LNCAP (cell line): ENCODE measurements around the gene WARS2.

Experiments
- TF ChIP-seq, protein P1 (sequence below): fragments of 450-650 bp; IDR thresholded peaks from 2 replicates; pipeline ENCODE4 v1.5.1; 2017; ENCODE audit warnings: mild to moderate bottlenecking

The WARS2 gene

DNA sequence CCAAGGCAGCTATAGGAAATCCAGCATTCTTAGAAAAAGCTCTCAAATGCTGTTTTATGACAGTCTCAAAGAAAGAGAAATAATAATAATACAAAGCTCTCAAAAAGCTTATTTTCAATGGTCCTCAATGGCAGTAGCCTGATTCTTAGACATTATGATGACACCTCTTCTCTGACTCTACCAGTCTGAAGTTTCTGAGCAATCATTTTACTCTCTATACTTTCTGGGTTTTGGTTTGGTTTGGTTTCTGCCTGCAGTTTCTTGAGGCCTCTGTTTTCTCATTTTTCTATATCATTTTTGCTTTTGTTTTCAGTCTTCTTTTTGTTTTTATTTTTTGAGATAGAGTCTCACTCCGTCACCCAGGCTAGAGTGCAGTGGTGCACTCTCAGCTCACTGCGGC is 102.1 kb downstream of the WARS2 start:
- TF ChIP-seq, protein P1, sequence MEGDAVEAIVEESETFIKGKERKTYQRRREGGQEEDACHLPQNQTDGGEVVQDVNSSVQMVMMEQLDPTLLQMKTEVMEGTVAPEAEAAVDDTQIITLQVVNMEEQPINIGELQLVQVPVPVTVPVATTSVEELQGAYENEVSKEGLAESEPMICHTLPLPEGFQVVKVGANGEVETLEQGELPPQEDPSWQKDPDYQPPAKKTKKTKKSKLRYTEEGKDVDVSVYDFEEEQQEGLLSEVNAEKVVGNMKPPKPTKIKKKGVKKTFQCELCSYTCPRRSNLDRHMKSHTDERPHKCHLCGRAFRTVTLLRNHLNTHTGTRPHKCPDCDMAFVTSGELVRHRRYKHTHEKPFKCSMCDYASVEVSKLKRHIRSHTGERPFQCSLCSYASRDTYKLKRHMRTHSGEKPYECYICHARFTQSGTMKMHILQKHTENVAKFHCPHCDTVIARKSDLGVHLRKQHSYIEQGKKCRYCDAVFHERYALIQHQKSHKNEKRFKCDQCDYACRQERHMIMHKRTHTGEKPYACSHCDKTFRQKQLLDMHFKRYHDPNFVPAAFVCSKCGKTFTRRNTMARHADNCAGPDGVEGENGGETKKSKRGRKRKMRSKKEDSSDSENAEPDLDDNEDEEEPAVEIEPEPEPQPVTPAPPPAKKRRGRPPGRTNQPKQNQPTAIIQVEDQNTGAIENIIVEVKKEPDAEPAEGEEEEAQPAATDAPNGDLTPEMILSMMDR: no peak

DNA sequence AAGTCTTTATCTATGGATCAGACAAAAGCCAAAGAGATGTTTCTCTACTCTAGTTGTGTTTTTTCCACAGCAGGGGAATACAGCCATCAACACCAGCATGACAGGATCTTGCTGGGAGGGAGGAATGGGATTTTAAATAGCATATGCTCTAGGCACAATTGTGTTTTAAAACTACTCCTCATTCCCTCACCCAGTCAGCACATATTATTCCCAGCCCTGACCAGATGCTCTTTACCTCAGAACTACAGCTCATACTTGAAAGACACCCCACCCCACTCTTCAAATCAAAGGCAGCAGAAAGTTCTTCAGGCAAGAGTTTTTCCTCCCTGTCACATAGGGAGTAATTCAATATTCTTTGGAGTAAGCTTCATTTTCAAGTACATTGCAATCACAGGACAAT is 106.1 kb downstream of the WARS2 start:
- TF ChIP-seq, protein P1: no peak

DNA sequence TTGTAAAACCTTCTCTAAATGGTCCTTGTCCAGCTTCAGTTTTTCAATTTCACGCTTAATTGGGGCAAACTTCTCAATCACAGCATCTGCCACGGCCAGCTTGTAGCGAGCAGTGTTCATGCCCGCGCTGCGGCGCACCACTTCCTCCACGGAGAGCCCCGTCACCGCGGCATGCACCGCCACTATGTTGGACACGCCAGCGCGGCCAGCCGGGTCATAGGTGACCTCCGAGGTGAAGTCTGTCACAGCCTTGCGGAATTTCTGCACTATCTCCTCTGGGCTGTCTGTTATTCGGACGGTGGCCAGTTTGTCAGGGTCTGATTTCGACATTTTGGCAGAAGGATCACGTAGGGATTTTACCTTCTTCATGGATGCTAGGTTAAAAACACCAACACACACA is 107.5 kb downstream of the WARS2 start:
- TF ChIP-seq, protein P1: no peak

DNA sequence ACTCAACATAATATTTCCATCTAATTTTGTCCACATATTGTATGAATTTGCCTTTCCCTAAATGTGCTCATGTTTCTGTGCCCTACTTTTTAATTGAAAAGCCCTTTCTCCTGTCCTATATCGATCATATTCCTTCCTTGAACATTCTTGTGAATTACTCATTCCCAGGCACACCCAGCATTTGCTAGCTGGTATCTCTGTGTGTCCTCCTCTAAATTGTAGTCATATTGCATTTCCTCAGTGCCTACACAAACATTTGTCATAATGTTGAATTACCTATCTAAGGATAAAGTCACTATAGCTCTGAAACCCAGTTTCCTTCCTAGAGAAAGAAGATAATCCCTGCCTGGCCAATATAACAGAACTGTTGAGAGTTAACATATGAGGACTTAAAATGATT is 112.7 kb downstream of the WARS2 start:
- TF ChIP-seq, protein P1: no peak

DNA sequence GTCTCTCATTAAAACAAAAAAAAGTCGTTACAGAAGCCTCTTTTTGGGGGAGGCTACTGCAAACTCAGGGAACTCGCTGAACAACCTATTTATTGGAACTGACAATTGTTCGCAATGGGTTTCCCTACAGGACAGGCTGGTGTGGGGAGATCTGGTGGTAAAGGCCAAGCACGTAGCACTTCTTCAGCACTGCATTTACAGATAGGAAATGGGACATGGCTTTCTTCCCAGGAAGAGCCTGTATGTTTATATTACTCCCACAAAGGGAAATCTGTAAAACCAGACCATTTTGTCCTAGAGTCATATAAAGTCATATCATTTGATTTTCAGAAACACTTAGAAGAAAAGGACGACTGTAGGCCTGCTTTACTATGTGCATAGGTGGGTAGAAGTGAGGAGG is 113.5 kb downstream of the WARS2 start:
- TF ChIP-seq, protein P1: no peak

DNA sequence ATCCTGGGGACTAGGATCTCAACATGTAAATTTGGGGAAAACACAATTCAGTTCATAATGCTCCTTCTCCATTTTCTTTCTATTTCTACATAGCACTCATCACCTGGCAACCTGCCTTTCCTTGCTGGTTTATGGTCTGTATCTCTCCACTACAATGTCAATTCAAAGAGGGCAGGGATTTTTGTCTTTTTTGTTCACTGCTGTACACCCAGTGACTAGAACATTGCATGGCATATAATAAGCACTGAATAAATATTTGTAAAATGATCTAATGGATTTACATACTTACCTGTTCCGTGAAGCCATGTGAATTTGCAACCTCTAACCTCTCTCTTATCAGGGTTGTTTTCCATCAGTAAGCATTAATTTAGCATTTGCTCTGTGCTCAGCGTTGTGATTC is 124.9 kb downstream of the WARS2 start:
- TF ChIP-seq, protein P1: no peak

DNA sequence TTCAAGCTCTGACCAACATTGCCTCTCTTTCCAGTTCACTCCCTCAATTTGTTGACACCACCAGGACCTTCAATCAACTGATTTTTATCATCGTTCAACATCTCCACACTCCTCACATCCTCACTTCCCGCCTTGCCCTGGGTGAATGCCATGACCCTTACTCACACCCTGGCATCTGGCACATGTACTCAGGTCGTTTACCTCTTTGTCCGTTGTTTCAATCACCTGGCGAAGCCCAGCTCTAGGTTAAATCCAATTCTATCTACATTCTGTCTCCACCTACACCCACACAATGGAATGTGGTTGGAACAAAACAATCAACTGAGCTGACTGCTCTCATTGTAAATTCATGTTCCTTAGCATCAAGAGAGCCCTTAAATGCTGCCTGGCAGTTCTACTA is 128.1 kb downstream of the WARS2 start:
- TF ChIP-seq, protein P1: no peak

DNA sequence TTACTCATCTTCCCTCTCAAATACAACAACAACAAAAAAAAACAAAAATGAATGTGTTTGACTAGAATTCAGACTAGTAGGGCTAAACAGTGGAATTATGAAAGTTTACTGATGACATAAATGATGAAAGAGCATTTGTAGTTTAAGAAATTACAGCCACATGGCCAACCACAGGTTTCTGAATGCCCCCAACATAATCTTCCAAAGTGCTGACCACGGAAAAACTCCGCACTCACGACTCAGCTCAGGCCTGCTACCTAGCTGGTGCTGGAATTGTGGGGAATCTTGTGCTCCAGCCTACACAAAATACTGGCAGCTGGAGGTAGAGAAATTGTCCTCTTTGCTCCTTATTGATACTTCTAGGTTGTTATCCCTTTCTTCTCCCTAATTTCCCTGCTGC is 128.7 kb downstream of the WARS2 start:
- TF ChIP-seq, protein P1: no peak
